Embryonic facial prominence (tissue), 1 donor: ENCODE data around the gene DHDH.
"Not testable (repeated sequence)": the region's sequence is repeated elsewhere in the genome, so short reads cannot be mapped to it uniquely, and the experiment has no call there.

Experiments used
- DNase-seq: peaks from one replicate; pipeline ENCODE4 v3.0.0-alpha.2; 2016; ENCODE audit errors: extremely low spot score

Gene DHDH

GRCh38 chr19:48933382-48933932 is at the start of gene DHDH:
Gene DHDH, plus strand, starts transcription at chr19:48933699. Its CDS starts 23 bp downstream, at chr19:48933722.
- peak; percentile 44 for DNase-seq

GRCh38 chr19:48883726-48884125 is 49.8 kb upstream of the DHDH start:
- DNase-seq, result no peak

GRCh38 chr19:48887861-48888612 is 45.5 kb upstream of the DHDH start:
- DNase-seq, result no peak

GRCh38 chr19:48889496-48889895 is 44.0 kb upstream of the DHDH start:
- not testable (repeated sequence) for DNase-seq

GRCh38 chr19:48890551-48890950 is 42.9 kb upstream of the DHDH start:
- DNase-seq, result no peak

DNA sequence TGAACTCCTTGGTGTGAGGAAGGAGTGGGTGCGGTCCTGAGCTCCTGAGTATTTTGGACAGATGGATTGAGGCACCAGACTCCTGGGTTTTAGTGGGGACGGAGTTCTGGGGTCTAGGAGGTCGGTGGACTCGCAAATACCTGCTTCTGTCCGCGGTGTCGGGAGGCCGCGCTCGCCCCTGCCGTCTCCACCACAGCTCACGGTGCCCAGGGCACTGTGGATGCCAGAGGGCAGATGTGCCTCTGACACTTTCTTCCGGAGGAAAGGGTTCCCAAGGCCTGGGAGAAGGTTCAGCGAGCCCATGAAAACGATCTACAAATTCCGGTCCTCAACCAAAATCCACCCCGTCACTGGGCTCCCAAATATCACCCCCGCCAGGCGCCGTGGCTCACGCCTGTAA is 38.3 kb upstream of the DHDH start:
- DNase-seq, result no peak

DNA sequence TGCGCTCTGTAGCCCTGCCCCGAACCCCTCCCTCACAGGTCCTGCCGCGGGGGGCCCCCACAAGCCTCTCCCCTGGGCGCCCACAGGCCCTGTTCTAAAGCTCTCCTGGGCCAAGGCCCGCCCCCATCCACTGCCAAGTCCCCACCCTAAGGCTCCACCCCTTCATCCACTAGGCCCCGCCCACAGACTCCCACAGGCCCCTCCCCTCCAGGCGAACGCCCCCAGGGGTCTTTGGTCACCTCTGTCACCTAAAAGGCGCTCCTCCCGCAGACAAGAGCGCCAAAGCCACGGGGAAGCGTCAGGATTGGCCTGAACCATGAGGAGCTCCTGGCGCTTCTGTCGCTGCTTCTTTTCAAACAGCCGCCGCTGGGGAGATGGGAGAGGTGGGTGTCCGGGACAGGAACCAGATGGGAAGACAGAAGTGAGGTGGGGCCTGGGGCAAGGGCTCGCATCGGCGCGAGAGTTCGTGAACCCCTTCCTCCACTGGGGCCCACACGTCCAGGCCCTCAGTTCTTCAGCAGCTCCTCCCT is 37.2 kb upstream of the DHDH start:
- no peak for DNase-seq

GRCh38 chr19:48897181-48897580 is 36.3 kb upstream of the DHDH start:
- no peak for DNase-seq

DNA sequence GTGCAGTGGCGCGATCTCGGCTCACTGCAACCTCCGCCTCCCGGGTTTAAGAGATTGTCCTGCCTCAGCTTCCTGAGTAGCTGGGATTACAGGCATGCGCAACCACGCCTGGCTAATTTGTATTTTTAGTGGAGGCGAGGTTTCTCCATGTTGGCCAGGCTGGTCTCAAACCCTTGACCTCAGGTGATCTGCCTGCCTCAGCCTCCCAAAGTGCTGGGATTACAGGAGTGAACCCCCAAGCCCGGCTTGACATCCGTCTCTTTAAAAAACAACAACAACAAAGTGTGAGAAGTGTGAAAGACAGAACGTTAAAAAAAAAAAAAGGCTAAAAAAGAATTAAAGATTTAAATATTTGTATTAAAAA is 34.1 kb upstream of the DHDH start:
- not testable (repeated sequence) for DNase-seq

- peak; percentile 97 for DNase-seq
Observed at GRCh38 chr19:48899781-48900476, 33.6 kb upstream of the DHDH start, which contains the start of gene NUCB1. Gene NUCB1, plus strand, starts transcription at chr19:48900312. Its CDS starts 485 bp downstream, at chr19:48900797.

DNA sequence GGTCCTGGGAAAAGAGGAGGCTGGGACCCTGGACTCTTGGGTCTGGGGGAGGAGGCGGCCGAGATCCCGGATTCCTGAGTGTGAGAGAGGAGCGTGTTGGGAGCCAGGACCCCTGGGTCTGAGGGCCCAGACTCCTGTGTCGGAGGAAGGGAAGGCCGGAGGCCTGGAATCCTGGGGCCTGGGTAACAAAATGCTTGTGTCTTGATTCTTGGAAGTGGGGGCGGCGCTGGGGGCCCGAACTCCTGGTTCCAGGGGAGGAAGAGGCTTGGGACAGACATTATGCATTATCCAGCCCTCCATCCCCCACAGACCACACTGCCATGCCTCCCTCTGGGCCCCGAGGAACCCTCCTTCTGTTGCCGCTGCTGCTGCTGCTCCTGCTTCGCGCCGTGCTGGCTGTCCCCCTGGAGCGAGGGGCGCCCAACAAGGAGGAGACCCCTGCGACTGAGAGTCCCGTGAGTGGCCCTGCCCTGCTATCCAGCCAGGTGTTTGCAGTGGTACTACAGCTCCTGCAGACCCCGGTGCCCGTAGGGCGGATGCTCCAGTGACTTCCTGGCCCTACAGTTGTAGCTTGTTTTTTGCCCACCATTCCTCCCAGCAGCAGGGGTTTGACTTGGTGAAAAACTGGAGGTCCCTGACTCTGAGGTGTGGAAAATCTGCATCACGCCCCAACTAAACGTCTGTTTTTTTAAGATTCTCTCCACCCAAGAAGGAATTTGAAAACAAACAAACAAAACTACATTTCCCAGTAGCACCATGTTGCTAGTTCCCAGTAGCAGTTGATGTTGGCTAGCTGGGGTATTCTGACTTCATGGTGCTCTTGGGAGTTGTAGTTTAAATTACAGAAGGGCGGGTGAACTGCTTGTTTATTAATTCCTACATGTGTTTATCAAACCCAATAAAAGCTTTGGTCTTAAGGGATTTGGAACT is 32.8 kb upstream of the DHDH start:
- no peak for DNase-seq

- DNase-seq, result not testable (repeated sequence)
Observed at GRCh38 chr19:48902291-48902690, 31.2 kb upstream of the DHDH start.

- not testable (repeated sequence) for DNase-seq
Observed at GRCh38 chr19:48903788-48904187, 29.7 kb upstream of the DHDH start.

DNA sequence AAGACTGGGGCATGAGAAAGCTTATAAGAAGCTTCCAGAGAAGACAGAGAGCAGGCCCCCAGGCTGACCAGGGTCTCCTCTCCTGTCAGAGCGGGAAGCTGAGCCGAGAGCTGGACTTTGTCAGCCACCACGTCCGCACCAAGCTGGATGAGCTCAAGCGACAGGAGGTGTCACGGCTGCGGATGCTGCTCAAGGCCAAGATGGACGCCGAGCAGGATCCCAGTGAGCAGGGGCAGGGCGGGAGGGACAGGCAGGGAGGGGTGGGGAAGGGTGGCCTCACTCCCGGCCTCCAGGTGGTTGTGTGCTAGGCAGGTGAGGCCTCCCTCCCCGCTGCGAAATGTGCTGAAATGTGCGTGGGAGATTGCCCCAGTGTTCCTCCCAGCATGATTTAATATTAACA is 27.8 kb upstream of the DHDH start:
- DNase-seq, result no peak

- DNase-seq, result no peak
Observed at GRCh38 chr19:48906324-48906723, 27.2 kb upstream of the DHDH start.

GRCh38 chr19:48907671-48908070 is 25.8 kb upstream of the DHDH start:
- DNase-seq, result no peak

DNA sequence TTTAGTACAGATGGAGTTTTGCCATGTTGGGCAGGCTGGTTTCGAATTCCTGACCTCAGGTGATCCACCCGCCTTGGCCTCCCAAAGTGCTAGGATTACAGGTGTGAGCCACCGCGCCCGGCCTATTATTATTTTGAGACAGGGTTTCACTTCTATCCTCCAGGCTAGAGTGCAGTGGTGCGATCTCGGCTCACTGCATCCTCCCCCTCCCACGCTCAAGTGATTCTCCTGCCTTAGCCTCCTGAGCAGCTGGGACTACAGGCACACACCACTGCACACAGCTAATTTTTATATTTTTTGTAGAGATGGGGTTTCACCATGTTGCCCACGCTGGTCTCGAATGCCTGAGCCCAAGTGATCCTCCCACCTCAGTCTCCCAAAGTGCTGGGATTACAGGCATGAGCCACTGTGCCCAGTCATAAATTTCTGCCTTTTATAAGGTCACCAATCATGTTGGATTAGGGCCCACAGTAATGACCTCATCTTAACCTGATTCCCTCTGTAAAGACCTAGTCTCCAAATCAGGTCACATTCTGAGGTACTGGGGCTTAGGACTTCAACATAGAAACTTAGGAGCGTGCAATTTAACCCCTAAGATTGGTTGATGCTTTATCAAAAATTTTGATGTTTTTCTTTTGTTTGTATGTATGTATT is 23.9 kb upstream of the DHDH start:
- DNase-seq, result not testable (repeated sequence)

DNA sequence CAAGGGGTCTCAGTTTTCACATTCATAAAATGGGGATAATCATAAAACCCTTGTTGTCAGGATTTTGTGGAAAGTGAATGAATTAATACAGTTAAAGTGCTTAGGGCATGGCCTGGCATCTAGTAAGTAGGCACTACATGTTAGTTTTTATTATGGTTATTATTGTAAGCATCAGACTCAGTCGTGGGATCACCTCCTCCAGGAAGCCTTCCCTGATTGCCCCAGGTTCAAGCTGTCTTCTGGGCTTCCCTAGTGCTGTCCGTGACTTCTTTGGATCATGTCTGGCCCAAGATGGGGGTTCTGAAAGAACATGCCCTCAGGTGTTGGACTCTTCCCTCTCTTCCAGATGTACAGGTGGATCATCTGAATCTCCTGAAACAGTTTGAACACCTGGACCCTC is 22.7 kb upstream of the DHDH start:
- no peak for DNase-seq

DNA sequence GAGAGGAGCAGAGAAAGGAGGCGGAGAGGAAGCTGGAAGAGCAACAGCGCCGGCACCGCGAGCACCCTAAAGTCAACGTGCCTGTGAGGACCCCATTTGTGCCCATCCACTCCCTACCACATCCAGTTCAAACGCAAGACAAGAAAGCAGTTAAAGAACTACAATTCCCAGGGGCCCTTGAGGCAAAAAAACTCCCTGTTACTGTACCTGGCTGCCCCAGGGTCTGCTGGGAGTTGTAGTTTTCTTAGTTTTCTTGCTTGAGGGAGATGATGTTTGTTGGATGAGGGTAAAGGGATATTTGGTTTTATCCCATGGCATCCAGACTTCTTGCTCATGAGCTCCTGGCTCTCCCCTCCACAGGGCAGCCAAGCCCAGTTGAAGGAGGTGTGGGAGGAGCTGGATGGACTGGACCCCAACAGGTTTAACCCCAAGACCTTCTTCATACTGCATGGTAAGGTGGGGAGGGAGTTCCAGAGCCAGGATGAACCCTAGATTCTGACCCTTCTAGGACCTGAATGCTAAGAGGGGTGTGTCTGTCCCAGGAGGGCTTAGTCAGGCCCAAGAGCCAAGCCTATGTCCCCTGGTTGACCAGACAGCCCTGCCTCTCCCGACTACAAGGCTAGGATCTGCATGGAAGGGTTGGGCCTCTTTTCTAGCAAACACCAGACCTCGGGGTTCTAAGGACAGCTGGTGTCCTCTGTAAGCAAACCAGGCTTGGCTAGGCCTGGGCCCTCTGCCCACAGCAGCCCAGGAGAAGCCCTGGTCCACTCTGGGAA is 20.2 kb upstream of the DHDH start:
- no peak for DNase-seq

DNA sequence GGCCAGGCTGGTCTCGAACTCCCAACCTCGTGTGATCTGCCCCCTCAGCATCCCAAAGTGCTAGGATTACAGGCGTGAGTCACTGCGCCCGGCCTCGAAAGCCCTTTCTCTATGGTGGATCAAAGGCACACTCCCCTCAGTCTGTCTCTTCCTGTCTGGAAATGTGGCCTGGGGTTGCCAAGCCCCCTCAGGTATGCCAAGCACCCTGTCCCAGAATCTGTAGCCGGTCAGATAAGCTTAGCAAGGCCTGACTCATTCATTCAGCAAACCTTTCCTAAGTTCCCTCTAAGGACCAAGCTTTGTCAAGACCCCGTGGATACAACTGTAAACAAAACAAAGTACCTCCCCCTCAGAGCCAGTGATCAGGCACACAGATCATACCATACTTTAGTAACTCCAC is 19.3 kb upstream of the DHDH start:
- DNase-seq, result no peak
